22Rv1 (cell line): ENCODE measurements around the gene SLC12A7.

Source experiments
- CTCF ChIP-seq: fragments of 450-650 bp; IDR thresholded peaks from 2 replicates; pipeline ENCODE4 v1.5.1; 2017; ENCODE audit warnings: mild to moderate bottlenecking
- ZFX ChIP-seq: fragments of 450-650 bp; IDR thresholded peaks from 2 replicates; pipeline ENCODE4 v1.6.1; 2017; ENCODE audit warnings: antibody characterized with exemption, borderline replicate concordance

GRCh38 chr5:1155191-1156032 lies 43.5 kb upstream of the SLC12A7 start:
- TF ChIP-seq CTCF (no peak), ZFX (no peak)
